Measurements from ENCODE around the gene MYRF.

- TF ChIP-seq POLR2A (IDR thresholded peaks at IDR 0.05) (no peak), CTCF (IDR thresholded peaks at IDR 0.05) (no peak)
Observed at GRCh38 chr11:61727401-61727811, 25.0 kb upstream of the MYRF start.

Data from thyroid gland (tissue), 4 donors.